Measurements from ENCODE around the gene PHF20. TPM values are rescaled to one million over a fixed set of nuclear protein-coding genes. Genes with fewer than 3 reads are reported as not detected.
"Not testable (repeated sequence)": the region's sequence is repeated elsewhere in the genome, so short reads cannot be mapped to it uniquely, and the experiment has no call there.

The PHF20 gene
- total RNA-seq, 1 donor from 2014 or later: 109 TPM

DNA sequence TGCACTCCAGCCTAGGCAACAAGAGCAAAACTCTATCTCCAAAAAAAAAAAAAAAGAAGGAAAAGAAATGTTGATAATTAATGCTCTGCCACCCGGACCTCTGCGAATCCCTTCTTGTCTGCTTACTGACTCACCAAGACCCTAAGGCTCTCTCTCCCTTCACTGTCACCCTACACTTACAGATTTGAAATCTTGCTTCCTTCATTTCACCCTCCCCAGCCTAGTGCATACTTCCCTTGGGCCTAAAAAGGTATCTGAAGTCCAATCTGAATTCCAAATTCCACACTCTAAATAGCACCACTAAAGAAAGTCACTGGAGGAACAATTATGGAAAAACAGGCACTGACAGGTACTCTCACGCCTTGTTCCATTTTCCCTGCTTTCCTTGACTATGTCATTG, 9.4 kb upstream of the PHF20 start:
- H3K27ac ChIP-seq: no peak overlapping the region
- no peaks in the 10 kb centered on the region for H3K9me3 ChIP-seq
- no peak for DNase-seq (ENCODE audit: low spot score in 2 of 2)
- intact Hi-C loops (cut with DNase I): no loop called here
- no peaks in the 10 kb centered on the region for H3K36me3 ChIP-seq
- no peak overlapping the region for H3K4me3 ChIP-seq
- no peaks in the 10 kb centered on the region for H3K27me3 ChIP-seq
- H3K4me1 ChIP-seq: no peaks in the 10 kb centered on the region
- TF ChIP-seq, protein P1, sequence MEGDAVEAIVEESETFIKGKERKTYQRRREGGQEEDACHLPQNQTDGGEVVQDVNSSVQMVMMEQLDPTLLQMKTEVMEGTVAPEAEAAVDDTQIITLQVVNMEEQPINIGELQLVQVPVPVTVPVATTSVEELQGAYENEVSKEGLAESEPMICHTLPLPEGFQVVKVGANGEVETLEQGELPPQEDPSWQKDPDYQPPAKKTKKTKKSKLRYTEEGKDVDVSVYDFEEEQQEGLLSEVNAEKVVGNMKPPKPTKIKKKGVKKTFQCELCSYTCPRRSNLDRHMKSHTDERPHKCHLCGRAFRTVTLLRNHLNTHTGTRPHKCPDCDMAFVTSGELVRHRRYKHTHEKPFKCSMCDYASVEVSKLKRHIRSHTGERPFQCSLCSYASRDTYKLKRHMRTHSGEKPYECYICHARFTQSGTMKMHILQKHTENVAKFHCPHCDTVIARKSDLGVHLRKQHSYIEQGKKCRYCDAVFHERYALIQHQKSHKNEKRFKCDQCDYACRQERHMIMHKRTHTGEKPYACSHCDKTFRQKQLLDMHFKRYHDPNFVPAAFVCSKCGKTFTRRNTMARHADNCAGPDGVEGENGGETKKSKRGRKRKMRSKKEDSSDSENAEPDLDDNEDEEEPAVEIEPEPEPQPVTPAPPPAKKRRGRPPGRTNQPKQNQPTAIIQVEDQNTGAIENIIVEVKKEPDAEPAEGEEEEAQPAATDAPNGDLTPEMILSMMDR (IDR thresholded peaks at IDR 0.05): no peak

DNA sequence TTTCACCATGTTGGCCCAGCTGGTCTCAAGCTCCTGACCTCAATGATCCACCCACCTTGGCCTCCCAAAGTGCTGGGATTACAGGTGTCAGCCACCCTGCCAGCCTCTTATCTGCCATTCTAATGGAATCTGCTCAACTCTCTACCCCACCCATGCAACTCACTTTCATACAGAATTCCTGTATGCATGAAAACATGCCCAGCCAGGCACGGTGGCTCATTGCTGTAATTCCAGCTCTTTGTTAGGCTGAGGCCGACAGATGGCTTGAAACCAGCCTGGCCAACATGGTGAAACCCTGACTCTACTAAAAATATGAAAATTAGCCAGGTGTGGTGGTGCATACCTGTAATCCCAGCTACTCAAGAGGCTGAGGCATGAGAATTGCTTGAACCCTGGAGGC, 6.9 kb upstream of the PHF20 start:
- H3K4me1 ChIP-seq: peaks cover 0 to 12% of the 10 kb centered on the region in 2 donors
- H3K27ac ChIP-seq; H3K27me3 ChIP-seq; DNase-seq (ENCODE audit: low spot score in 2 of 2); H3K9me3 ChIP-seq; H3K36me3 ChIP-seq; intact Hi-C loops (cut with DNase I); H3K4me3 ChIP-seq: not testable (repeated sequence)

DNA sequence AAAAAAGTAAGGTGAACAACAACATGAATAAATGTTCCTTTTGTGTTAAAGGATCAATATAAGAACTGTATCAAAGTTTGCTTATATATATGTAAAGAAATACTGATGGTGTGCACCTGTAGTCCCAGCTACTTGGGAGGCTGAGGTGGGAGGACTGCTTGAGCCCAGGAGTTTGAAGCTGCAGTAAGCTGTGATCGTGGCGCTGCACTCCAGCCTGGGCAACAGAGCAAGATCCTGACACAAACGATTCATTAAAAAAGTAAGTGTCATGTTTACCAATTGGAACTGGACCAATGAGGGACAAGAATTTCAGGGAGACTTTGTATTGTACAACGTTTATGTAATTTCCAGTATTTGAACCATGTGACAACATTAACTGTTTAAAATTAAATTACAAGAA, 5.0 kb upstream of the PHF20 start:
- DNase-seq (ENCODE audit: low spot score in 2 of 2): no peak
- Histone ChIP-seq H3K9me3 (no peaks in the 10 kb centered on the region), H3K4me1 (peaks cover 0 to 20% of the 10 kb centered on the region in 2 donors), H3K27ac (no peak overlapping the region), H3K27me3 (no peaks in the 10 kb centered on the region), H3K36me3 (no peaks in the 10 kb centered on the region), H3K4me3 (no peak overlapping the region)
- TF ChIP-seq, protein P1 (IDR thresholded peaks at IDR 0.05): no peak
- intact Hi-C loops (cut with DNase I): no loop called here

DNA sequence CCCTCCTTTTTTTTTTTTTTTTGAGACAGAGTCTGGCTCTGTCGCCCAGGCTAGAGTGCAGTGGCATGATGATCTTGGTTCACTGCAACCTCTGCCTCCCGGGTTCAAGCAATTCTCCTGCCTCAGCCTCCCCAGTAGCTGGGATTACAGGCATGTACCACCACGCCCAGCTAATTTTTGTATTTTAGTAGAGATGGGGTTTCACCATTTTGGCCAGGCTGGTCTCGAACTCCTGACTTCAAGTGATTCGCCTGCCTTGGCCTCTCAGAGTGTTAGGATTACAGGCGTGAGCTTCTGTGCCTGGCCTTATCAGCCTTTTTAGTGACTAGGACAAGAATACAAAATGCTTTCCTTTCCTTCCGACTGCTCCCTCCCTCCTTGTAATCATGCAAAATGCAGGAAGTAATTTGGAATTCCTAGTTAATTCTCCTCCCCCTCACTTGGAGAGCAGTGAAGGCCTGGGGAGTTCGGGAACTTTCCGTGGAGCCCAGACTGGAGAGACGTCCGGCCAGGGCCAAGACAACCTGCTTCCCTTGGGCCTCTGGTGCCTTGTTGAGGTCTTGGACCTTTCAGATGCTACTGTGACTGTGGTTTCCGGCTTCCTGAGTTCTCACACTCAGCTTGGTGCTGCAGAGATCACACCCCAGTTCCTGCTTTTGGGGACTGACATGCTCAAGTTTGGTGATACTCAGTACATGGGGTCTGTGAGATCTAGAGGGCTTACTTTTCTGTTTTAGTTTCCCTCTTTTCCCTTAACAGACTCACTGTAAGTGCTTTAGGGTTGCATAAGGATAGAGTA, 3.9 kb upstream of the PHF20 start:
- intact Hi-C loops (cut with DNase I): no loop called here
- Histone ChIP-seq H3K27me3 (no peaks in the 10 kb centered on the region), H3K4me3 (no peak overlapping the region), H3K36me3 (no peaks in the 10 kb centered on the region), H3K27ac (peak overlapping the region; percentile 96 to 98), H3K9me3 (no peaks in the 10 kb centered on the region), H3K4me1 (peaks cover 0 to 22% of the 10 kb centered on the region in 2 donors)
- TF ChIP-seq, protein P1 (IDR thresholded peaks at IDR 0.05): no peak
- peak; percentile 34 to 82 for DNase-seq (ENCODE audit: low spot score in 2 of 2)

DNA sequence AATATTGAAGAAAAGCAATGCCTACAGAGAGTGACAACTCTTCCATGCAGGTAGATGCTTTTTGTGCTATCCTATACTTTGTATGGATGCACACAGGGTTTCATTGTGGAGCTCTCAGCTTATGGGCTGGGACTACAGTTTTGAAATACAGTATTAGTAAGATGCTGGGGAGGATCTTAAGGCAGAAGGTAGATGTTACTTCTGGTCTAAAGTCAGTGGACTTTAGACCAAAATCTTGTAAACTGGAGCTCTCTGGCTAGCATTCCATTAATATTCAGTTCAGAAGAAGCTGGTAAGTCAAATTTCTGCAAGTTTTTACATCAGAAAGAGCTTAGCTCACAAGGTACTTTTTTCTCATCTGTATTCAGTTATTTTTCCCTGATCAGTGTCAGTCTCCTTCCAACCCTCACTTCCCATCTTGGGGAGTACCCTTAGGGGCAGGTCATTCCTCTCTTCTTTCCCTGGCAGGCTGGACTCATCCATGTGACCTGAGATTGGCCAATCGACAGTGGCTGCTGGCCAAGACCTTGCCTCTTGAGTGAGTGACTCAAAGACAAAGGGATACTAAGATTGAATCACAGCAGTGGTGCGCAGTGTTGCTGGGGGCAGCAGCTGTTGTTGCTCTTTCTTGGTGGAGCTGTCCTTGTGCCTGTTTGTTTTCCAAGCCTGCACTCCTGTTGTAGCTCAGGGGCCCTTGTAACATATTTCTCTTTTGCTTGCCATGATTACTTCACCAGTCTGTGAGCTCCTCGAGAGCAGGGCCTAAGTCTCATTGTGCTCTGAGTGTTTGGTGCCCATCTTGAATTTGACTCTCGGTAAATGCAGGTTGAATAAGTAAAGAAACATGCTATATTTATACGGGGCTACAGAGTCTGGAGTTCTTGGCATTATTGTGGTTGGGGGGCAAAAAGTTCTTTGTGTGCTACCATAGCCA, 2.8 kb upstream of the PHF20 start:
- intact Hi-C loops (cut with DNase I): no loop called here
- H3K36me3 ChIP-seq: no peaks in the 10 kb centered on the region
- H3K4me1 ChIP-seq: peaks cover 0 to 30% of the 10 kb centered on the region in 2 donors
- no peaks in the 10 kb centered on the region for H3K9me3 ChIP-seq
- peak overlapping the region; percentile 96 to 98 for H3K27ac ChIP-seq
- DNase-seq (ENCODE audit: low spot score in 2 of 2): peak; percentile 93 to 99
- no peaks in the 10 kb centered on the region for H3K27me3 ChIP-seq
- H3K4me3 ChIP-seq: peak overlapping the region in 1 of 2 donors; percentile 9
- TF ChIP-seq, protein P1 (IDR thresholded peaks at IDR 0.05): no peak

DNA sequence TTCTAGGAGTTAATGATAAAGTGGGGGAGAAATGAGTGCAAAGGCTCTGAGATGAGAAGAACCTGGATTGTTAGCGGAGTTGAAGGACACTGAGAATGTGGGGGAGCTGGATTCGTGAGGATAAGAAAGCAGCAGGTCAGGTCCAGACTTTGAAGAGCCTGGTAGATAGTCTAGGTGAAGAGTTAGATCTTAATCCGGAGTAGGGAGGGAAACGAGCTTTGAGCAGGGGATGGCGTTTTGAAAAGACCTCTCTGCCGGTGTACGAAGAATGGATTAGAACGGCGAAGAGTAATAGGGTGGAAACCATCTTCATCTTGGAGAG, 487 bp upstream of the PHF20 start:
- intact Hi-C loops (cut with DNase I): loop anchor here (1.0 kb wide), 2 partner anchors 29 to 113 kb away; partner anchors contain the start of gene RBM39
- Histone ChIP-seq H3K36me3 (no peaks in the 10 kb centered on the region), H3K9me3 (no peaks in the 10 kb centered on the region), H3K4me3 (peak overlapping the region; percentile 26 to 85), H3K27me3 (no peaks in the 10 kb centered on the region), H3K27ac (peak overlapping the region; percentile 96 to 98), H3K4me1 (peaks cover 0 to 30% of the 10 kb centered on the region in 2 donors)
- DNase-seq (ENCODE audit: low spot score in 2 of 2): no peak
- TF ChIP-seq, protein P1 (IDR thresholded peaks at IDR 0.05): no peak
